ENCODE results near the gene WFIKKN1. TPM values are rescaled to one million over a fixed set of nuclear protein-coding genes. Genes with fewer than 3 reads are reported as not detected.

Gene WFIKKN1
- total and polyA plus RNA-seq, 2 of the 13 experiments (the other 11 are each of a cell fraction or from before 2014, with no cell fraction given): 1.7 to 4.9 TPM

DNA sequence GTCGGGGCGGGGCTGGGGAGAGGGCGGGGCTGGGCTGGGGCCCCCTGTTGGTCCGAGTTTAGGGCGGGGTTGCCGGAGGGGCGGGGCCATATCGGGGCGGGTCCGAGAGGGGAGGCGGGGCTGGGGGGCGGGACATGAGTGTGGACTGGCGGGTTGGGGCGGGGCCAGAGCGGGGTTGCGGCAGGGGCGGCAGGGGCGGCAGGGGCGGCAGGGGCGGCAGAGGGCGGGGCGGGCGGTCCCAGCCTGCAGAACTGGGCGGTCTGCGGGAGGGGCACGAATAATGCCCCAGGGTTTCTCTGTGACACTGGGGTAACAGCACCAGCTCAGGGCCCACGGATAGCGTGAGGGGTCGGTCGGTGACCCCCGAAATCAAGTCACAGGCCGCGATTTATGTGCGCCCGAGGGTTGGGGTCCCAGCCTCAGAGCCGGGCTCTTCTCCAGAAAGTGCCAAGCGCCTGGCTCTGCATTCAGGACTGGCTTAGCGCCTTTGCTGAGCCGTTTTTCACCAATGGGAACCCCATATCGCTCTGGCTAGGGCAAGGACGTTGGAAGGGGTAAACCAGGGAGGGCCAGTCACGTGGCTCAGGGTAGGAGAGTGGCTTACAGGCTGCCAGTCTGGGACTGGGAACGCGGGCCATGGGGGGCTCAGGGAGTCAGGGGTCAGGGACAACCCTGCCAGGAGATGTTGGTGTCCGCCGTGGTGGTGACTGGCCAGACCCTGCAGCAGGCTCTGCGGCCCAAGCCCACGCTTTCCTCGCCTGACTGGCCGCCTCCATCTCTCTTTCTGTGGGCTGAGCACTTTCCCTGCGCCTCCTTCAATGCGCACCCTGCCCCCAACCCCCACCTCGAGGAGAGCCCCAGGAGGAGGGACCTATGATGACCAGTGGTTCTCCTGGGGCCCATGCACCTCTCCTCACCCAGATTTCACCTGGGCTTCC lies 6.6 kb downstream of the WFIKKN1 start (continued):
- TF ChIP-seq, protein P1, sequence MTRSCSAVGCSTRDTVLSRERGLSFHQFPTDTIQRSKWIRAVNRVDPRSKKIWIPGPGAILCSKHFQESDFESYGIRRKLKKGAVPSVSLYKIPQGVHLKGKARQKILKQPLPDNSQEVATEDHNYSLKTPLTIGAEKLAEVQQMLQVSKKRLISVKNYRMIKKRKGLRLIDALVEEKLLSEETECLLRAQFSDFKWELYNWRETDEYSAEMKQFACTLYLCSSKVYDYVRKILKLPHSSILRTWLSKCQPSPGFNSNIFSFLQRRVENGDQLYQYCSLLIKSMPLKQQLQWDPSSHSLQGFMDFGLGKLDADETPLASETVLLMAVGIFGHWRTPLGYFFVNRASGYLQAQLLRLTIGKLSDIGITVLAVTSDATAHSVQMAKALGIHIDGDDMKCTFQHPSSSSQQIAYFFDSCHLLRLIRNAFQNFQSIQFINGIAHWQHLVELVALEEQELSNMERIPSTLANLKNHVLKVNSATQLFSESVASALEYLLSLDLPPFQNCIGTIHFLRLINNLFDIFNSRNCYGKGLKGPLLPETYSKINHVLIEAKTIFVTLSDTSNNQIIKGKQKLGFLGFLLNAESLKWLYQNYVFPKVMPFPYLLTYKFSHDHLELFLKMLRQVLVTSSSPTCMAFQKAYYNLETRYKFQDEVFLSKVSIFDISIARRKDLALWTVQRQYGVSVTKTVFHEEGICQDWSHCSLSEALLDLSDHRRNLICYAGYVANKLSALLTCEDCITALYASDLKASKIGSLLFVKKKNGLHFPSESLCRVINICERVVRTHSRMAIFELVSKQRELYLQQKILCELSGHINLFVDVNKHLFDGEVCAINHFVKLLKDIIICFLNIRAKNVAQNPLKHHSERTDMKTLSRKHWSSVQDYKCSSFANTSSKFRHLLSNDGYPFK (CRISPR knock-in tag; IDR thresholded peaks at IDR 0.05; ENCODE audit: borderline replicate concordance): 0 out of 2 replicates have a peak, but pooled peaks have one; percentile 18
- TF ChIP-seq, protein P2, sequence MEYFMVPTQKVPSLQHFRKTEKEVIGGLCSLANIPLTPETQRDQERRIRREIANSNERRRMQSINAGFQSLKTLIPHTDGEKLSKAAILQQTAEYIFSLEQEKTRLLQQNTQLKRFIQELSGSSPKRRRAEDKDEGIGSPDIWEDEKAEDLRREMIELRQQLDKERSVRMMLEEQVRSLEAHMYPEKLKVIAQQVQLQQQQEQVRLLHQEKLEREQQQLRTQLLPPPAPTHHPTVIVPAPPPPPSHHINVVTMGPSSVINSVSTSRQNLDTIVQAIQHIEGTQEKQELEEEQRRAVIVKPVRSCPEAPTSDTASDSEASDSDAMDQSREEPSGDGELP (IDR thresholded peaks at IDR 0.05; ENCODE audit: borderline replicate concordance, low read depth): no peak
- no peak for TF ChIP-seq ZNF615 (CRISPR knock-in tag; IDR thresholded peaks at IDR 0.05; ENCODE audit: borderline replicate concordance)
- TF ChIP-seq POLR2G (IDR thresholded peaks at IDR 0.05; ENCODE audit: low read depth, low read length): 0 out of 2 replicates have a peak, but pooled peaks have one; percentile 34
- TF ChIP-seq, protein P3, sequence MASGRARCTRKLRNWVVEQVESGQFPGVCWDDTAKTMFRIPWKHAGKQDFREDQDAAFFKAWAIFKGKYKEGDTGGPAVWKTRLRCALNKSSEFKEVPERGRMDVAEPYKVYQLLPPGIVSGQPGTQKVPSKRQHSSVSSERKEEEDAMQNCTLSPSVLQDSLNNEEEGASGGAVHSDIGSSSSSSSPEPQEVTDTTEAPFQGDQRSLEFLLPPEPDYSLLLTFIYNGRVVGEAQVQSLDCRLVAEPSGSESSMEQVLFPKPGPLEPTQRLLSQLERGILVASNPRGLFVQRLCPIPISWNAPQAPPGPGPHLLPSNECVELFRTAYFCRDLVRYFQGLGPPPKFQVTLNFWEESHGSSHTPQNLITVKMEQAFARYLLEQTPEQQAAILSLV (CRISPR knock-in tag; IDR thresholded peaks at IDR 0.05; ENCODE audit: borderline replicate concordance): peak; percentile 58; the same call in 1 of the 2 replicates
- peak; percentile 9; the same call in 1 of the 2 replicates for TF ChIP-seq SAP130 (CRISPR knock-in tag; IDR thresholded peaks at IDR 0.05; ENCODE audit: low read depth)
- TF ChIP-seq ZNF180 (CRISPR knock-in tag; IDR thresholded peaks at IDR 0.05; ENCODE audit: borderline replicate concordance, low read depth): no peak
